Stimulated activated CD4-positive, alpha-beta T cell treated with anti-CD3 and anti-CD28 coated beads, TNF-alpha, amount 100 ng/mL, for 24 hours (primary cell): ENCODE data around the gene SPATS2.
"Not testable (repeated sequence)": the region's sequence is repeated elsewhere in the genome, so short reads cannot be mapped to it uniquely, and the experiment has no call there.

Experiments used
- DNase-seq, 3 experiments: peaks; one replicate each; pipeline ENCODE4 v3.0.0-alpha.2; 2020; ENCODE audit warnings: low read depth in 3 of 3

The SPATS2 gene

GRCh38 chr12:49462083-49462744, 95.0 kb downstream of the SPATS2 start:
- no peak for DNase-seq

GRCh38 chr12:49465132-49465531, 97.9 kb downstream of the SPATS2 start:
- DNase-seq, result no peak

GRCh38 chr12:49470986-49471385, 103.7 kb downstream of the SPATS2 start:
- DNase-seq, result no peak

- no peak for DNase-seq
Observed at GRCh38 chr12:49471557-49471956, 104.3 kb downstream of the SPATS2 start.

GRCh38 chr12:49476091-49476490, 108.8 kb downstream of the SPATS2 start:
- no peak for DNase-seq

- no peak for DNase-seq
Observed at GRCh38 chr12:49478949-49479664, 111.8 kb downstream of the SPATS2 start.

GRCh38 chr12:49482095-49483051, 115.1 kb downstream of the SPATS2 start:
- no peak for DNase-seq

- DNase-seq, result no peak
Observed at GRCh38 chr12:49483619-49484018, 116.4 kb downstream of the SPATS2 start.

- DNase-seq, result no peak
Observed at GRCh38 chr12:49487605-49488004, 120.3 kb downstream of the SPATS2 start.

GRCh38 chr12:49489154-49489553, 121.9 kb downstream of the SPATS2 start:
- no peak for DNase-seq

GRCh38 chr12:49489720-49490119, 122.5 kb downstream of the SPATS2 start:
- DNase-seq, result no peak

- no peak for DNase-seq
Observed at GRCh38 chr12:49491823-49492222, 124.6 kb downstream of the SPATS2 start.

- DNase-seq, result no peak
Observed at GRCh38 chr12:49493900-49494299, 126.6 kb downstream of the SPATS2 start.

GRCh38 chr12:49496417-49497360, 129.4 kb downstream of the SPATS2 start:
- no peak for DNase-seq

GRCh38 chr12:49501895-49502294, 134.6 kb downstream of the SPATS2 start:
- no peak for DNase-seq

GRCh38 chr12:49502590-49502989, 135.3 kb downstream of the SPATS2 start:
- no peak for DNase-seq

- DNase-seq, result no peak
Observed at GRCh38 chr12:49503674-49504180, 136.5 kb downstream of the SPATS2 start.

GRCh38 chr12:49505672-49506071, 138.4 kb downstream of the SPATS2 start:
- no peak for DNase-seq

- no peak for DNase-seq
Observed at GRCh38 chr12:49507139-49507538, 139.9 kb downstream of the SPATS2 start.

GRCh38 chr12:49509681-49510080, 142.4 kb downstream of the SPATS2 start:
- DNase-seq, result not testable (repeated sequence)

- DNase-seq, result no peak
Observed at GRCh38 chr12:49511410-49511809, 144.1 kb downstream of the SPATS2 start.
